ENCODE results near the gene MTRF1.
A peak's percentile ranks its signal among the peaks of the same experiment; 100 is the strongest.
"Not testable (repeated sequence)": the region's sequence is repeated elsewhere in the genome, so short reads cannot be mapped to it uniquely, and the experiment has no call there.

Gene MTRF1

GRCh38 chr13:41196620-41197019, 66.8 kb downstream of the MTRF1 start:
- H3K9me3 ChIP-seq (ENCODE audit: control insufficient read depth, low read length): no peaks in the 10 kb centered on the region
- no peaks in the 10 kb centered on the region for H3K4me1 ChIP-seq (ENCODE audit: control insufficient read depth, insufficient read depth, low read length, poor library complexity, severe bottlenecking)
- no CpG with 5 or more reads among the region's 2 CpGs for WGBS, 2 experiments (ENCODE audit: insufficient coverage in 2 of 2)
- no peak overlapping the region for H3K4me3 ChIP-seq (ENCODE audit: extremely low read depth, insufficient read depth, low read length, poor library complexity, severe bottlenecking)
- peaks cover 4% of the 10 kb centered on the region for H3K36me3 ChIP-seq (ENCODE audit: control insufficient read depth, insufficient read depth, low read length)
- no peak overlapping the region for H3K27ac ChIP-seq (ENCODE audit: low read depth, low read length, severe bottlenecking)

GRCh38 chr13:41196011-41196410, 67.4 kb downstream of the MTRF1 start:
- Histone ChIP-seq H3K36me3 (ENCODE audit: control insufficient read depth, insufficient read depth, low read length) (peaks cover 4% of the 10 kb centered on the region), H3K4me1 (ENCODE audit: control insufficient read depth, insufficient read depth, low read length, poor library complexity, severe bottlenecking) (no peaks in the 10 kb centered on the region), H3K9me3 (ENCODE audit: control insufficient read depth, low read length) (no peaks in the 10 kb centered on the region), H3K4me3 (ENCODE audit: extremely low read depth, insufficient read depth, low read length, poor library complexity, severe bottlenecking) (no peak overlapping the region), H3K27ac (ENCODE audit: low read depth, low read length, severe bottlenecking) (no peak overlapping the region)

GRCh38 chr13:41193919-41194824, 69.2 kb downstream of the MTRF1 start, which contains the start of gene KBTBD7:
Gene KBTBD7 (minus strand): TSS chr13:41194569. CDS start chr13:41194257, 312 bp downstream.
- 24 to 25% methylated on average over 47 to 61 of the region's 66 CpGs for WGBS, 2 experiments (ENCODE audit: insufficient coverage in 2 of 2)
- H3K9me3 ChIP-seq (ENCODE audit: control insufficient read depth, low read length): no peaks in the 10 kb centered on the region
- H3K4me3 ChIP-seq (ENCODE audit: extremely low read depth, insufficient read depth, low read length, poor library complexity, severe bottlenecking): peak within 1 kb of the TSS; percentile 39
- H3K4me1 ChIP-seq (ENCODE audit: control insufficient read depth, insufficient read depth, low read length, poor library complexity, severe bottlenecking): no peaks in the 10 kb centered on the region
- H3K36me3 ChIP-seq (ENCODE audit: control insufficient read depth, insufficient read depth, low read length): peaks cover 4% of the 10 kb centered on the region
- peak within 1 kb of the TSS; percentile 95 for H3K27ac ChIP-seq (ENCODE audit: low read depth, low read length, severe bottlenecking)

GRCh38 chr13:41193469-41193868, 69.9 kb downstream of the MTRF1 start:
- H3K27ac ChIP-seq (ENCODE audit: low read depth, low read length, severe bottlenecking): no peak overlapping the region
- H3K36me3 ChIP-seq (ENCODE audit: control insufficient read depth, insufficient read depth, low read length): peaks cover 4% of the 10 kb centered on the region
- H3K4me1 ChIP-seq (ENCODE audit: control insufficient read depth, insufficient read depth, low read length, poor library complexity, severe bottlenecking): no peaks in the 10 kb centered on the region
- H3K4me3 ChIP-seq (ENCODE audit: extremely low read depth, insufficient read depth, low read length, poor library complexity, severe bottlenecking): peak overlapping the region; percentile 39
- H3K9me3 ChIP-seq (ENCODE audit: control insufficient read depth, low read length): no peaks in the 10 kb centered on the region
- 95 to 99% methylated on average over 15 to 18 of the region's 18 CpGs for WGBS, 2 experiments (ENCODE audit: insufficient coverage in 2 of 2)

- no peak overlapping the region for H3K4me3 ChIP-seq (ENCODE audit: extremely low read depth, insufficient read depth, low read length, poor library complexity, severe bottlenecking)
- no peaks in the 10 kb centered on the region for H3K9me3 ChIP-seq (ENCODE audit: control insufficient read depth, low read length)
- 93 to 96% methylated on average over 3 to 4 of the region's 6 CpGs for WGBS, 2 experiments (ENCODE audit: insufficient coverage in 2 of 2)
- no peaks in the 10 kb centered on the region for H3K4me1 ChIP-seq (ENCODE audit: control insufficient read depth, insufficient read depth, low read length, poor library complexity, severe bottlenecking)
- H3K27ac ChIP-seq (ENCODE audit: low read depth, low read length, severe bottlenecking): no peak overlapping the region
- H3K36me3 ChIP-seq (ENCODE audit: control insufficient read depth, insufficient read depth, low read length): peaks cover 4% of the 10 kb centered on the region
These were observed 74.8 kb downstream of the MTRF1 start for GRCh38 chr13:41188584-41188983.

- no peak overlapping the region for H3K4me3 ChIP-seq (ENCODE audit: extremely low read depth, insufficient read depth, low read length, poor library complexity, severe bottlenecking)
- H3K36me3 ChIP-seq (ENCODE audit: control insufficient read depth, insufficient read depth, low read length): no peaks in the 10 kb centered on the region
- H3K9me3 ChIP-seq (ENCODE audit: control insufficient read depth, low read length): no peaks in the 10 kb centered on the region
- 69 to 90% methylated on average over 2 to 3 of the region's 3 CpGs for WGBS, 2 experiments (ENCODE audit: insufficient coverage in 2 of 2)
- no peaks in the 10 kb centered on the region for H3K4me1 ChIP-seq (ENCODE audit: control insufficient read depth, insufficient read depth, low read length, poor library complexity, severe bottlenecking)
- H3K27ac ChIP-seq (ENCODE audit: low read depth, low read length, severe bottlenecking): no peak overlapping the region
These were observed 76.9 kb downstream of the MTRF1 start for GRCh38 chr13:41186481-41186880.

GRCh38 chr13:41182231-41182630, 81.1 kb downstream of the MTRF1 start:
- no peaks in the 10 kb centered on the region for H3K9me3 ChIP-seq (ENCODE audit: control insufficient read depth, low read length)
- H3K4me3 ChIP-seq (ENCODE audit: extremely low read depth, insufficient read depth, low read length, poor library complexity, severe bottlenecking): no peak overlapping the region

GRCh38 chr13:41179593-41180250, 83.7 kb downstream of the MTRF1 start:
- peaks cover 2% of the 10 kb centered on the region for H3K9me3 ChIP-seq (ENCODE audit: control insufficient read depth, low read length)
- H3K4me3 ChIP-seq (ENCODE audit: extremely low read depth, insufficient read depth, low read length, poor library complexity, severe bottlenecking): no peak overlapping the region
- H3K27ac ChIP-seq (ENCODE audit: low read depth, low read length, severe bottlenecking): no peak overlapping the region
- H3K4me1 ChIP-seq (ENCODE audit: control insufficient read depth, insufficient read depth, low read length, poor library complexity, severe bottlenecking): no peaks in the 10 kb centered on the region
- 80 to 81% methylated on average over 1 to 2 of the region's 4 CpGs for WGBS, 2 experiments (ENCODE audit: insufficient coverage in 2 of 2)
- H3K36me3 ChIP-seq (ENCODE audit: control insufficient read depth, insufficient read depth, low read length): no peaks in the 10 kb centered on the region

More at GRCh38 chr13:41182231-41182630, 81.1 kb downstream of the MTRF1 start:
- Histone ChIP-seq H3K27ac (ENCODE audit: low read depth, low read length, severe bottlenecking) (no peak overlapping the region), H3K36me3 (ENCODE audit: control insufficient read depth, insufficient read depth, low read length) (no peaks in the 10 kb centered on the region), H3K4me1 (ENCODE audit: control insufficient read depth, insufficient read depth, low read length, poor library complexity, severe bottlenecking) (no peaks in the 10 kb centered on the region)

GRCh38 chr13:41178040-41178439, 85.3 kb downstream of the MTRF1 start:
- Histone ChIP-seq H3K4me1 (ENCODE audit: control insufficient read depth, insufficient read depth, low read length, poor library complexity, severe bottlenecking) (no peaks in the 10 kb centered on the region), H3K36me3 (ENCODE audit: control insufficient read depth, insufficient read depth, low read length) (no peaks in the 10 kb centered on the region), H3K9me3 (ENCODE audit: control insufficient read depth, low read length) (peaks cover 4% of the 10 kb centered on the region), H3K27ac (ENCODE audit: low read depth, low read length, severe bottlenecking) (no peak overlapping the region), H3K4me3 (ENCODE audit: extremely low read depth, insufficient read depth, low read length, poor library complexity, severe bottlenecking) (no peak overlapping the region)
- 92 to 93% methylated on average over 3 to 4 of the region's 7 CpGs for WGBS, 2 experiments (ENCODE audit: insufficient coverage in 2 of 2)

- no peak overlapping the region for H3K27ac ChIP-seq (ENCODE audit: low read depth, low read length, severe bottlenecking)
- no peak overlapping the region for H3K4me3 ChIP-seq (ENCODE audit: extremely low read depth, insufficient read depth, low read length, poor library complexity, severe bottlenecking)
- peaks cover 4% of the 10 kb centered on the region for H3K9me3 ChIP-seq (ENCODE audit: control insufficient read depth, low read length)
- H3K4me1 ChIP-seq (ENCODE audit: control insufficient read depth, insufficient read depth, low read length, poor library complexity, severe bottlenecking): no peaks in the 10 kb centered on the region
- no CpG with 5 or more reads among the region's 2 CpGs for WGBS, 2 experiments (ENCODE audit: insufficient coverage in 2 of 2)
- no peaks in the 10 kb centered on the region for H3K36me3 ChIP-seq (ENCODE audit: control insufficient read depth, insufficient read depth, low read length)
These were observed 85.8 kb downstream of the MTRF1 start for GRCh38 chr13:41177616-41178015.

- H3K27ac ChIP-seq (ENCODE audit: low read depth, low read length, severe bottlenecking); H3K4me3 ChIP-seq (ENCODE audit: extremely low read depth, insufficient read depth, low read length, poor library complexity, severe bottlenecking); H3K9me3 ChIP-seq (ENCODE audit: control insufficient read depth, low read length); H3K36me3 ChIP-seq (ENCODE audit: control insufficient read depth, insufficient read depth, low read length); H3K4me1 ChIP-seq (ENCODE audit: control insufficient read depth, insufficient read depth, low read length, poor library complexity, severe bottlenecking): not testable (repeated sequence)
- WGBS, 2 experiments (ENCODE audit: insufficient coverage in 2 of 2): 80 to 87% methylated on average over 4 to 6 of the region's 8 CpGs
These were observed 87.8 kb downstream of the MTRF1 start for GRCh38 chr13:41175576-41175975.
